SK-N-SH (cell line): ENCODE data around the gene ZNF689.

ENCODE experiments used
- CHD2 ChIP-seq: fragments of 150-350 bp; IDR thresholded peaks from 2 replicates; pipeline ENCODE4 v1.6.1; 2018; ENCODE audit warnings: low read length; ENCODE audit not compliant: partially characterized antibody
- EP300 ChIP-seq, 2 experiments: IDR thresholded peaks; 2 replicates each; pipeline versions ENCODE4 v1.4.0 to v1.6.1; 2012; ENCODE audit warnings: borderline replicate concordance in 1 of 2, low read depth in 1 of 2, low read length in 1 of 2
- EZH2phosphoT487 ChIP-seq: fragments of 200-600 bp; sonication (generic); IDR thresholded peaks from 2 replicates; pipeline ENCODE4 v1.6.1; 2017; ENCODE audit warnings: low read depth, mixed run types, mild to moderate bottlenecking, antibody characterized with exemption, moderate library complexity, borderline replicate concordance
- FOXJ3 ChIP-seq: sonication (generic); formaldehyde crosslinking; IDR thresholded peaks from 2 replicates; pipeline ENCODE4 v1.5.1; 2020; ENCODE audit warnings: mild to moderate bottlenecking, missing genetic modification reagents
- GABPA ChIP-seq: IDR thresholded peaks from 2 replicates; pipeline ENCODE4 v1.4.0; 2012; ENCODE audit warnings: low read depth, mild to moderate bottlenecking
- POLR2AphosphoS5 ChIP-seq: IDR thresholded peaks from 2 replicates; pipeline ENCODE4 v1.6.1; 2012; ENCODE audit warnings: low read depth, low read length
- RAD21 ChIP-seq: IDR thresholded peaks from 2 replicates; pipeline ENCODE4 v1.6.1; 2012; ENCODE audit warnings: mild to moderate bottlenecking, low read length
- SIN3A ChIP-seq: IDR thresholded peaks from 2 replicates; pipeline ENCODE4 v1.6.1; 2012; ENCODE audit warnings: low read depth, mild to moderate bottlenecking, low read length, moderate library complexity, borderline replicate concordance
- TAF1 ChIP-seq: IDR thresholded peaks from 2 replicates; pipeline ENCODE4 v1.6.1; 2012; ENCODE audit warnings: low read depth, mild to moderate bottlenecking, low read length, moderate library complexity, borderline replicate concordance
- TCF12 ChIP-seq: IDR thresholded peaks from 2 replicates; pipeline ENCODE4 v1.4.0; 2012
- USF1 ChIP-seq: IDR thresholded peaks from 2 replicates; pipeline ENCODE4 v1.4.0; 2012; ENCODE audit warnings: low read depth, borderline replicate concordance
- USF2 ChIP-seq: fragments of 150-350 bp; IDR thresholded peaks from 2 replicates; pipeline ENCODE4 v1.6.1; 2017; ENCODE audit warnings: antibody characterized with exemption, low read length, low read depth, borderline replicate concordance
- TF ChIP-seq, protein P1 (sequence below): fragments of 200-600 bp; sonication (generic); IDR thresholded peaks from 2 replicates; pipeline ENCODE4 v1.6.1; 2017; ENCODE audit warnings: antibody characterized with exemption, mild to moderate bottlenecking, moderate library complexity

- TF ChIP-seq, protein P1, sequence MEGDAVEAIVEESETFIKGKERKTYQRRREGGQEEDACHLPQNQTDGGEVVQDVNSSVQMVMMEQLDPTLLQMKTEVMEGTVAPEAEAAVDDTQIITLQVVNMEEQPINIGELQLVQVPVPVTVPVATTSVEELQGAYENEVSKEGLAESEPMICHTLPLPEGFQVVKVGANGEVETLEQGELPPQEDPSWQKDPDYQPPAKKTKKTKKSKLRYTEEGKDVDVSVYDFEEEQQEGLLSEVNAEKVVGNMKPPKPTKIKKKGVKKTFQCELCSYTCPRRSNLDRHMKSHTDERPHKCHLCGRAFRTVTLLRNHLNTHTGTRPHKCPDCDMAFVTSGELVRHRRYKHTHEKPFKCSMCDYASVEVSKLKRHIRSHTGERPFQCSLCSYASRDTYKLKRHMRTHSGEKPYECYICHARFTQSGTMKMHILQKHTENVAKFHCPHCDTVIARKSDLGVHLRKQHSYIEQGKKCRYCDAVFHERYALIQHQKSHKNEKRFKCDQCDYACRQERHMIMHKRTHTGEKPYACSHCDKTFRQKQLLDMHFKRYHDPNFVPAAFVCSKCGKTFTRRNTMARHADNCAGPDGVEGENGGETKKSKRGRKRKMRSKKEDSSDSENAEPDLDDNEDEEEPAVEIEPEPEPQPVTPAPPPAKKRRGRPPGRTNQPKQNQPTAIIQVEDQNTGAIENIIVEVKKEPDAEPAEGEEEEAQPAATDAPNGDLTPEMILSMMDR, result peak; percentile 71
- TF ChIP-seq TAF1 (peak; percentile 30; the same call in 1 of the 2 replicates), EP300 (IDR thresholded peaks at IDR 0.05; ENCODE audit: borderline replicate concordance in 1 of 2, low read depth in 1 of 2, low read length in 1 of 2) (no peak), CHD2 (no peak), GABPA (peak; percentile 17; the same call in 1 of the 2 replicates), POLR2AphosphoS5 (no peak), USF1 (no peak), TCF12 (no peak), USF2 (no peak), SIN3A (no peak; the same call in 1 of the 2 replicates), EZH2phosphoT487 (no peak), FOXJ3 (CRISPR knock-in tag) (no peak), RAD21 (peak; percentile 30; the same call in 1 of the 2 replicates)
Observed at GRCh38 chr16:30651124-30652004, 41.2 kb upstream of the ZNF689 start.
